H9 (cell line): Measurements from ENCODE around the gene FGF11. TPM values are rescaled to one million over a fixed set of nuclear protein-coding genes. Genes with fewer than 3 reads are reported as not detected.

Source experiments
- DNase-seq: peaks from one replicate; pipeline ENCODE4 v3.0.0-alpha.2; 2017
- H2AFZ ChIP-seq: one replicate; pipeline ENCODE4 v1.6.1; 2013; ENCODE audit warnings: mild to moderate bottlenecking, low read length, control low read depth, moderate library complexity
- H2AK5ac ChIP-seq: 2 replicates; pipeline ENCODE4 v1.6.1; 2013; ENCODE audit warnings: low read length, control low read depth, mixed read lengths; ENCODE audit not compliant: insufficient read length
- H2BK120ac ChIP-seq: one replicate; pipeline ENCODE4 v1.6.1; 2013; ENCODE audit warnings: low read depth, mild to moderate bottlenecking, low read length, control low read depth, inconsistent platforms; ENCODE audit not compliant: poor library complexity, severe bottlenecking
- H2BK12ac ChIP-seq: 2 replicates; pipeline ENCODE4 v1.6.1; 2013; ENCODE audit warnings: low read length, control low read depth, mixed read lengths, low read depth; ENCODE audit not compliant: insufficient read length
- H2BK15ac ChIP-seq: 2 replicates; pipeline ENCODE4 v1.6.1; 2013; ENCODE audit warnings: low read depth, low read length, control low read depth
- H2BK20ac ChIP-seq: one replicate; pipeline ENCODE4 v1.6.1; 2013; ENCODE audit warnings: low read depth, mild to moderate bottlenecking, low read length, control low read depth, inconsistent platforms; ENCODE audit not compliant: poor library complexity, severe bottlenecking
- H2BK5ac ChIP-seq: 2 replicates; pipeline ENCODE4 v1.6.1; 2013; ENCODE audit warnings: low read length, control low read depth, mixed read lengths; ENCODE audit not compliant: insufficient read length
- H3K14ac ChIP-seq: 2 replicates; pipeline ENCODE4 v1.6.1; 2013; ENCODE audit warnings: low read length, control low read depth; ENCODE audit not compliant: insufficient read depth
- H3K18ac ChIP-seq: 2 replicates; pipeline ENCODE4 v1.6.1; 2013; ENCODE audit warnings: low read depth, mild to moderate bottlenecking, mixed read lengths, low read length, control low read depth; ENCODE audit not compliant: insufficient read length
- H3K23ac ChIP-seq: 2 replicates; pipeline ENCODE4 v1.6.1; 2013; ENCODE audit warnings: low read length, control low read depth, mixed read lengths, low read depth; ENCODE audit not compliant: insufficient read length
- H3K23me2 ChIP-seq: 2 replicates; pipeline ENCODE4 v1.6.1; 2013; ENCODE audit warnings: low read depth, mild to moderate bottlenecking, mixed read lengths, low read length, control low read depth; ENCODE audit not compliant: insufficient read length, poor library complexity, severe bottlenecking
- H3K27ac ChIP-seq: 2 replicates; pipeline ENCODE4 v1.5.1; 2013; ENCODE audit warnings: low read length, control low read depth, mixed read lengths, low read depth; ENCODE audit not compliant: insufficient read length
- H3K27me3 ChIP-seq: 2 replicates; pipeline ENCODE4 v1.6.1; 2013; ENCODE audit warnings: low read length, control low read depth, inconsistent platforms; ENCODE audit not compliant: insufficient read depth
- H3K4ac ChIP-seq: 2 replicates; pipeline ENCODE4 v1.6.1; 2013; ENCODE audit warnings: low read depth, mild to moderate bottlenecking, control low read depth, inconsistent platforms, low read length, moderate library complexity
- H3K4me1 ChIP-seq: 2 replicates; pipeline ENCODE4 v1.6.1; 2013; ENCODE audit warnings: low read length, control low read depth, inconsistent platforms; ENCODE audit not compliant: insufficient read depth
- H3K4me2 ChIP-seq: 2 replicates; pipeline ENCODE4 v1.6.1; 2013; ENCODE audit warnings: low read length, control low read depth, mixed read lengths; ENCODE audit not compliant: insufficient read length, insufficient read depth
- H3K56ac ChIP-seq: 2 replicates; pipeline ENCODE4 v1.6.1; 2013; ENCODE audit warnings: low read depth, mild to moderate bottlenecking, mixed read lengths, low read length, control low read depth; ENCODE audit not compliant: insufficient read length
- H3K79me1 ChIP-seq: 2 replicates; pipeline ENCODE4 v1.6.1; 2013; ENCODE audit warnings: low read depth, mild to moderate bottlenecking, moderate library complexity, low read length, control low read depth, inconsistent platforms; ENCODE audit not compliant: insufficient read depth, poor library complexity, severe bottlenecking
- H3K79me2 ChIP-seq: 2 replicates; pipeline ENCODE4 v1.6.1; 2013; ENCODE audit warnings: low read length, control low read depth, inconsistent platforms; ENCODE audit not compliant: insufficient read depth
- H3K9ac ChIP-seq: 2 replicates; pipeline ENCODE4 v1.6.1; 2013; ENCODE audit warnings: low read length, control low read depth, mixed read lengths; ENCODE audit not compliant: insufficient read length; ENCODE audit errors: extremely low read depth
- H3K9me3 ChIP-seq: one replicate; pipeline ENCODE4 v1.6.1; 2013; ENCODE audit warnings: low read depth, low read length, inconsistent platforms; ENCODE audit not compliant: control insufficient read depth
- H3T11ph ChIP-seq: one replicate; pipeline ENCODE4 v1.6.1; 2013; ENCODE audit warnings: mild to moderate bottlenecking, low read length, control low read depth, inconsistent platforms
- H4K20me1 ChIP-seq: one replicate; pipeline ENCODE4 v1.6.1; 2013; ENCODE audit not compliant: control insufficient read depth, insufficient read length, insufficient read depth
- H4K5ac ChIP-seq: 2 replicates; pipeline ENCODE4 v1.6.1; 2013; ENCODE audit warnings: low read depth, mild to moderate bottlenecking, mixed read lengths, low read length, control low read depth; ENCODE audit not compliant: insufficient read length
- H4K8ac ChIP-seq: replicated peaks from 2 replicates; pipeline ENCODE4 v1.6.1; 2013; ENCODE audit warnings: low read length, control low read depth, mixed read lengths, low read depth; ENCODE audit not compliant: insufficient read length
- H4K91ac ChIP-seq: 2 replicates; pipeline ENCODE4 v1.6.1; 2013; ENCODE audit warnings: low read depth, mild to moderate bottlenecking, moderate library complexity, mixed read lengths, low read length, control low read depth; ENCODE audit not compliant: insufficient read length
- H3K27ac Mint-ChIP-seq, 3 experiments: 2 replicates in 2 of 3; 3 replicates in 1 of 3; pipeline ENCODE4 v1.8.0; 2020 to 2021; ENCODE audit warnings: mixed read lengths in 3 of 3, mild to moderate bottlenecking in 1 of 3, moderate library complexity in 1 of 3
- H3K27me3 Mint-ChIP-seq: 2 replicates; pipeline ENCODE4 v1.8.0; 2021; ENCODE audit warnings: low read depth, mild to moderate bottlenecking, moderate library complexity, mixed read lengths
- H3K36me3 Mint-ChIP-seq, 3 experiments: 2 replicates in 2 of 3; 3 replicates in 1 of 3; pipeline ENCODE4 v1.8.0; 2020 to 2021; ENCODE audit warnings: low read depth in 3 of 3, mixed read lengths in 3 of 3; ENCODE audit not compliant: insufficient read depth in 1 of 3
- H3K4me1 Mint-ChIP-seq, 2 experiments: 2 replicates each; pipeline ENCODE4 v1.8.0; 2020; ENCODE audit warnings: mixed read lengths in 2 of 2
- H3K4me3 Mint-ChIP-seq, 2 experiments: 2 replicates in 1 of 2; 3 replicates in 1 of 2; pipeline ENCODE4 v1.8.0; 2020 to 2021; ENCODE audit warnings: mild to moderate bottlenecking in 2 of 2, mixed read lengths in 2 of 2, moderate library complexity in 1 of 2
- H3K9me3 Mint-ChIP-seq, 2 experiments: 2 replicates in 1 of 2; 3 replicates in 1 of 2; pipeline ENCODE4 v1.8.0; 2020; ENCODE audit warnings: mild to moderate bottlenecking in 2 of 2, mixed read lengths in 2 of 2, moderate library complexity in 1 of 2
- WGBS: extraction: QIAGEN DNeasy Blood & Tissue Kit; methylation state at CpG from one replicate; pipeline ENCODE4 v1.1.7; 2013; ENCODE audit warnings: missing lambda C conversion rate, low lambda C conversion rate, mixed read lengths; ENCODE audit not compliant: insufficient read length; ENCODE audit errors: extremely low coverage; 5-methylcytosine and 5-hydroxymethylcytosine counted together
- total RNA-seq: library from RNA; stranded (reverse); gene quantifications from 2 replicates; pipeline ENCODE4 v1.2.1, GENCODE V29; 2021
- TF ChIP-seq, protein P1 (sequence below): fragments of 200-600 bp; sonication (generic); conservative IDR thresholded peaks from 3 replicates; pipeline ENCODE4 v1.8.0; 2021; ENCODE audit warnings: antibody characterized with exemption, mild to moderate bottlenecking

FGF11 gene
- total RNA-seq, 1 experiment from 2014 or later = 15.2 TPM

DNA sequence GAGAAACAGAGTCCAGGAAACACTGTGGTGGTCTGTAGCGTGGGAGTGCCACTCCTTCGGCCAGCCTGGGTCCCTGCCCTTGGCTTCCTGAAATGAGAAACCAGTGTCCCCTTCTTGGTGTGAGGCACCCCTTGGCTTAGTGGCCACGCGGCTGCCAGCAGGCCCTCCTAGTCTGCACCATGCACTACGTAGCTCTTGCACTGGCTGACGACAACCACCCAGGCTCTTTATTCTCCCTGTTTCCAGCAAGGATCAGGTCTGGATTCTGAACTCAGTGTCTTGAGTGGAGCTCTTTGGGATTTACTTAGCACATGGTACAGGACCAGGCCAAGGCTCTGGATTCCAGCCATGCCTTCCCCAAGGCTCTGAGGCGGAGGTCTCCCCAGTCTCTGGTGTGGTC, 11.8 kb upstream of the FGF11 start:
- no peak overlapping the region for H3T11ph ChIP-seq
- no peak overlapping the region for H2BK20ac ChIP-seq
- H3K9ac ChIP-seq = no peak overlapping the region
- Mint-ChIP-seq H3K4me1 (no peaks in the 10 kb centered on the region), H3K9me3 (no peaks in the 10 kb centered on the region; a peak in 1 of 5 replicates), H3K27ac (no peak overlapping the region), H3K4me3 (no peak overlapping the region), H3K36me3 (no peaks in the 10 kb centered on the region), H3K27me3 (peaks cover 17% of the 10 kb centered on the region)
- no peak overlapping the region for H3K18ac ChIP-seq
- no peak for DNase-seq
- no peak overlapping the region for H3K4ac ChIP-seq
- no peak overlapping the region for H3K27ac ChIP-seq
- TF ChIP-seq, protein P1, sequence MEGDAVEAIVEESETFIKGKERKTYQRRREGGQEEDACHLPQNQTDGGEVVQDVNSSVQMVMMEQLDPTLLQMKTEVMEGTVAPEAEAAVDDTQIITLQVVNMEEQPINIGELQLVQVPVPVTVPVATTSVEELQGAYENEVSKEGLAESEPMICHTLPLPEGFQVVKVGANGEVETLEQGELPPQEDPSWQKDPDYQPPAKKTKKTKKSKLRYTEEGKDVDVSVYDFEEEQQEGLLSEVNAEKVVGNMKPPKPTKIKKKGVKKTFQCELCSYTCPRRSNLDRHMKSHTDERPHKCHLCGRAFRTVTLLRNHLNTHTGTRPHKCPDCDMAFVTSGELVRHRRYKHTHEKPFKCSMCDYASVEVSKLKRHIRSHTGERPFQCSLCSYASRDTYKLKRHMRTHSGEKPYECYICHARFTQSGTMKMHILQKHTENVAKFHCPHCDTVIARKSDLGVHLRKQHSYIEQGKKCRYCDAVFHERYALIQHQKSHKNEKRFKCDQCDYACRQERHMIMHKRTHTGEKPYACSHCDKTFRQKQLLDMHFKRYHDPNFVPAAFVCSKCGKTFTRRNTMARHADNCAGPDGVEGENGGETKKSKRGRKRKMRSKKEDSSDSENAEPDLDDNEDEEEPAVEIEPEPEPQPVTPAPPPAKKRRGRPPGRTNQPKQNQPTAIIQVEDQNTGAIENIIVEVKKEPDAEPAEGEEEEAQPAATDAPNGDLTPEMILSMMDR = no peak
- no peak overlapping the region for H3K56ac ChIP-seq
- H3K23ac ChIP-seq = no peak overlapping the region
- H3K23me2 ChIP-seq = no peaks in the 10 kb centered on the region
- H4K20me1 ChIP-seq = no peaks in the 10 kb centered on the region
- no peaks in the 10 kb centered on the region for H3K9me3 ChIP-seq
- H4K91ac ChIP-seq = no peak overlapping the region
- H3K4me2 ChIP-seq = no peak overlapping the region
- H2AFZ ChIP-seq = no peak overlapping the region
- no CpG with 5 or more reads among the region's 7 CpGs for WGBS
- H2AK5ac ChIP-seq = no peak overlapping the region
- no peak overlapping the region for H4K5ac ChIP-seq
- no peak overlapping the region for H2BK12ac ChIP-seq
- no peaks in the 10 kb centered on the region for H3K79me1 ChIP-seq
- H4K8ac ChIP-seq = no peak overlapping the region
- no peak overlapping the region for H2BK5ac ChIP-seq
- H3K27me3 ChIP-seq = no peaks in the 10 kb centered on the region; the same call in 1 of the 2 replicates
- no peaks in the 10 kb centered on the region for H3K4me1 ChIP-seq
- H2BK15ac ChIP-seq = no peak overlapping the region
- H3K14ac ChIP-seq = no peak overlapping the region; the same call in 1 of the 2 replicates
- no peak overlapping the region for H2BK120ac ChIP-seq
- no peaks in the 10 kb centered on the region for H3K79me2 ChIP-seq
